ENCODE measurements around the gene TMEM212.

- no peak for TF ChIP-seq CTCF (IDR thresholded peaks at IDR 0.05)
- no peak for TF ChIP-seq EP300 (IDR thresholded peaks at IDR 0.05)
- no peak for TF ChIP-seq POLR2AphosphoS5 (IDR thresholded peaks at IDR 0.05)
- no peak for TF ChIP-seq POLR2A (IDR thresholded peaks at IDR 0.05)
Observed at GRCh38 chr3:171871392-171872274, 28.5 kb downstream of the TMEM212 start.

All from sigmoid colon (tissue), 4 donors.